IMR-90 (cell line): ENCODE data around the gene HNRNPA3.

Experiments
- MAFK ChIP-seq: IDR thresholded peaks from 2 replicates; pipeline ENCODE4 v1.6.1; 2012; ENCODE audit warnings: low read depth, low read length, improper control_type of control experiment
- MAZ ChIP-seq: IDR thresholded peaks from 2 replicates; pipeline ENCODE4 v1.6.1; 2012; ENCODE audit warnings: low read depth, mild to moderate bottlenecking, low read length, improper control_type of control experiment, moderate library complexity, borderline replicate concordance
- MXI1 ChIP-seq: IDR thresholded peaks from 2 replicates; pipeline ENCODE4 v1.6.1; 2012; ENCODE audit warnings: low read depth, mild to moderate bottlenecking, low read length, moderate library complexity, borderline replicate concordance
- POLR2A ChIP-seq: IDR thresholded peaks from 2 replicates; pipeline ENCODE4 v1.6.1; 2012; ENCODE audit warnings: mild to moderate bottlenecking, low read depth, low read length
- SMC3 ChIP-seq: fragments of 150-350 bp; IDR thresholded peaks from 2 replicates; pipeline ENCODE4 v1.6.1; 2016; ENCODE audit warnings: low read depth, mild to moderate bottlenecking, antibody characterized with exemption, low read length, moderate library complexity
- USF2 ChIP-seq: fragments of 150-350 bp; IDR thresholded peaks from 2 replicates; pipeline ENCODE4 v1.6.1; 2017; ENCODE audit warnings: mild to moderate bottlenecking, antibody characterized with exemption, low read length, low read depth
- TF ChIP-seq, protein P1 (sequence below): conservative IDR thresholded peaks from 2 replicates; pipeline ENCODE4 v1.5.1; 2012; ENCODE audit warnings: mild to moderate bottlenecking, low read depth, low read length, improper control_type of control experiment

GRCh38 chr2:177207101-177207500, 5.5 kb upstream of the HNRNPA3 start:
- TF ChIP-seq, protein P1, sequence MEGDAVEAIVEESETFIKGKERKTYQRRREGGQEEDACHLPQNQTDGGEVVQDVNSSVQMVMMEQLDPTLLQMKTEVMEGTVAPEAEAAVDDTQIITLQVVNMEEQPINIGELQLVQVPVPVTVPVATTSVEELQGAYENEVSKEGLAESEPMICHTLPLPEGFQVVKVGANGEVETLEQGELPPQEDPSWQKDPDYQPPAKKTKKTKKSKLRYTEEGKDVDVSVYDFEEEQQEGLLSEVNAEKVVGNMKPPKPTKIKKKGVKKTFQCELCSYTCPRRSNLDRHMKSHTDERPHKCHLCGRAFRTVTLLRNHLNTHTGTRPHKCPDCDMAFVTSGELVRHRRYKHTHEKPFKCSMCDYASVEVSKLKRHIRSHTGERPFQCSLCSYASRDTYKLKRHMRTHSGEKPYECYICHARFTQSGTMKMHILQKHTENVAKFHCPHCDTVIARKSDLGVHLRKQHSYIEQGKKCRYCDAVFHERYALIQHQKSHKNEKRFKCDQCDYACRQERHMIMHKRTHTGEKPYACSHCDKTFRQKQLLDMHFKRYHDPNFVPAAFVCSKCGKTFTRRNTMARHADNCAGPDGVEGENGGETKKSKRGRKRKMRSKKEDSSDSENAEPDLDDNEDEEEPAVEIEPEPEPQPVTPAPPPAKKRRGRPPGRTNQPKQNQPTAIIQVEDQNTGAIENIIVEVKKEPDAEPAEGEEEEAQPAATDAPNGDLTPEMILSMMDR = no peak
- TF ChIP-seq POLR2A = no peak
- TF ChIP-seq MXI1 = no peak
- TF ChIP-seq MAFK = no peak
- TF ChIP-seq USF2 = no peak
- TF ChIP-seq MAZ = no peak
- no peak for TF ChIP-seq SMC3
